Erythroblast (primary cell): ENCODE data around the gene MOXD1.
"Not testable (repeated sequence)": the region's sequence is repeated elsewhere in the genome, so short reads cannot be mapped to it uniquely, and the experiment has no call there.

Experiments
- GATA1 ChIP-seq: IDR thresholded peaks from 2 replicates; pipeline ENCODE4 v1.6.1; 2011; ENCODE audit warnings: low read depth, mild to moderate bottlenecking, control low read depth, low read length, moderate library complexity
- POLR2A ChIP-seq: IDR thresholded peaks from 2 replicates; pipeline ENCODE4 v1.6.1; 2011; ENCODE audit warnings: mild to moderate bottlenecking, low read length

GRCh38 chr6:132268666-132269065 lies 132.6 kb downstream of the MOXD1 start:
- TF ChIP-seq POLR2A, GATA1: not testable (repeated sequence)
